Fibroblast of lung (primary cell): ENCODE data around the gene NEMF.

Source experiments
- CTCF ChIP-seq, 2 donors: IDR thresholded peaks in 1 of 2; conservative IDR thresholded peaks in 1 of 2; 1 replicate in 1 of 2; 2 replicates in 1 of 2; pipeline ENCODE4 v1.5.1; 2011 to 2012; ENCODE audit warnings: low read length in 2 of 2, control low read depth in 1 of 2, inconsistent platforms in 1 of 2, low read depth in 1 of 2, mild to moderate bottlenecking in 1 of 2
- EZH2 ChIP-seq: IDR thresholded peaks from 2 replicates; pipeline ENCODE4 v1.5.1; 2012; ENCODE audit warnings: low read length, control low read depth, mild to moderate bottlenecking; ENCODE audit errors: missing control alignments

GRCh38 chr14:49808780-49809179, 43.8 kb downstream of the NEMF start:
- TF ChIP-seq CTCF (conservative IDR thresholded peaks at IDR 0.05 in 1 of 2, IDR thresholded peaks at IDR 0.05 in 1 of 2; ENCODE audit: low read depth in 1 of 2, low read length in 2 of 2), result no peak
- TF ChIP-seq EZH2, result no peak
